HEK293T (cell line): ENCODE results near the gene PID1.

Experiments
- CTCF ChIA-PET: fragments of 350-600 bp; formaldehyde crosslinking; extraction: SDS; loops from one replicate; lab custom pipeline; 2021; ENCODE audit warnings: antibody characterized with exemption, inconsistent platforms; lab: Yijun Ruan, JAX
- POLR2A ChIA-PET: fragments of 350-600 bp; formaldehyde crosslinking; extraction: SDS; loops from one replicate; lab custom pipeline; 2020; ENCODE audit warnings: antibody characterized with exemption, inconsistent platforms; lab: Yijun Ruan, JAX
- DNase-seq: peaks from one replicate; pipeline ENCODE4 v3.0.0; 2012; ENCODE audit warnings: mixed read lengths; ENCODE audit errors: extremely low spot score
- ARNT ChIP-seq: fragments of 450-650 bp; IDR thresholded peaks from 2 replicates; pipeline ENCODE4 v1.6.1; 2017; ENCODE audit warnings: mild to moderate bottlenecking
- BHLHE40 ChIP-seq: fragments of 450-650 bp; IDR thresholded peaks from 2 replicates; pipeline ENCODE4 v1.6.1; 2016; ENCODE audit warnings: mild to moderate bottlenecking, moderate library complexity, borderline replicate concordance
- CTBP1 ChIP-seq: fragments of 450-650 bp; IDR thresholded peaks from 2 replicates; pipeline ENCODE4 v1.6.1; 2016; ENCODE audit warnings: borderline replicate concordance
- ELF4 ChIP-seq: fragments of 450-650 bp; IDR thresholded peaks from 2 replicates; pipeline ENCODE4 v1.6.1; 2017; ENCODE audit warnings: antibody characterized with exemption
- FOXA1 ChIP-seq: fragments of 450-650 bp; IDR thresholded peaks from 2 replicates; pipeline ENCODE4 v1.6.1; 2016; ENCODE audit warnings: mild to moderate bottlenecking
- FOXK2 ChIP-seq: fragments of 450-650 bp; IDR thresholded peaks from 2 replicates; pipeline ENCODE4 v1.6.1; 2016; ENCODE audit warnings: mild to moderate bottlenecking
- FOXM1 ChIP-seq: fragments of 450-650 bp; IDR thresholded peaks from 2 replicates; pipeline ENCODE4 v1.6.1; 2017; ENCODE audit warnings: mild to moderate bottlenecking, borderline replicate concordance
- HDGF ChIP-seq: fragments of 450-650 bp; IDR thresholded peaks from 2 replicates; pipeline ENCODE4 v1.6.1; 2017; ENCODE audit warnings: antibody characterized with exemption, borderline replicate concordance
- L3MBTL2 ChIP-seq: fragments of 450-650 bp; conservative IDR thresholded peaks from 2 replicates; pipeline ENCODE4 v1.6.1; 2016; ENCODE audit warnings: mild to moderate bottlenecking
- LEF1 ChIP-seq: fragments of 450-650 bp; IDR thresholded peaks from 2 replicates; pipeline ENCODE4 v1.6.1; 2017; ENCODE audit warnings: mild to moderate bottlenecking, borderline replicate concordance
- NFRKB ChIP-seq: fragments of 450-650 bp; IDR thresholded peaks from 2 replicates; pipeline ENCODE4 v1.6.1; 2016; ENCODE audit warnings: mild to moderate bottlenecking, moderate library complexity
- PKNOX1 ChIP-seq: fragments of 450-650 bp; IDR thresholded peaks from 2 replicates; pipeline ENCODE4 v1.6.1; 2016
- SP1 ChIP-seq: fragments of 450-650 bp; IDR thresholded peaks from 2 replicates; pipeline ENCODE4 v1.6.1; 2017
- SUZ12 ChIP-seq: fragments of 450-650 bp; IDR thresholded peaks from 2 replicates; pipeline ENCODE4 v1.6.1; 2016; ENCODE audit warnings: mild to moderate bottlenecking
- TARDBP ChIP-seq: fragments of 450-650 bp; IDR thresholded peaks from 2 replicates; pipeline ENCODE4 v1.6.1; 2016
- ZNF384 ChIP-seq: fragments of 450-650 bp; IDR thresholded peaks from 2 replicates; pipeline ENCODE4 v1.6.1; 2016

Gene PID1

DNA sequence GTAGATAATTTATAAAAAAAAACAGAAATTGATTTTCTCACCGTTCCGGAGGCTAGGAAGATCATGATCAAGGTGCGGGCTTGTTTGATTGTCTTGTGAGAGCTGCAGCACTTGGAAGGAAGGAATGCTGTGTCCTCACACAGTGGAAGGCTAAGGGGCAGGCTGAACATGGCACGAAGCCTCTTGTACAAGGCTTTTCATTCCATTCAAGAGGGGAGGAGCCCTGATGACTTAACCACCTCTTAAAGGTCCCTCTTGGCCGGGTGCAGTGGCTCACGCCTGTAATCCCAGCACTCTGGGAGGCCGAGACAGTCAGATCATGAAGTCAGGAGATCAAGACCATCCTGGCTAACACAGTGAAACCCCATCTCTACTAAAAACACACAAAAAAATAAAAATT is 39.2 kb downstream of the PID1 start:
- ChIA-PET CTCF (no interaction called here), POLR2A (no interaction called here)
- no peak for TF ChIP-seq ZNF384
- TF ChIP-seq LEF1: no peak
- TF ChIP-seq FOXA1: no peak
- TF ChIP-seq CTBP1: no peak
- no peak for TF ChIP-seq FOXM1
- no peak for TF ChIP-seq L3MBTL2
- TF ChIP-seq NFRKB: no peak
- TF ChIP-seq ARNT: no peak
- TF ChIP-seq TARDBP: no peak
- no peak for TF ChIP-seq SUZ12
- TF ChIP-seq FOXK2: no peak
- no peak for TF ChIP-seq PKNOX1
- TF ChIP-seq HDGF: no peak
- no peak for DNase-seq

DNA sequence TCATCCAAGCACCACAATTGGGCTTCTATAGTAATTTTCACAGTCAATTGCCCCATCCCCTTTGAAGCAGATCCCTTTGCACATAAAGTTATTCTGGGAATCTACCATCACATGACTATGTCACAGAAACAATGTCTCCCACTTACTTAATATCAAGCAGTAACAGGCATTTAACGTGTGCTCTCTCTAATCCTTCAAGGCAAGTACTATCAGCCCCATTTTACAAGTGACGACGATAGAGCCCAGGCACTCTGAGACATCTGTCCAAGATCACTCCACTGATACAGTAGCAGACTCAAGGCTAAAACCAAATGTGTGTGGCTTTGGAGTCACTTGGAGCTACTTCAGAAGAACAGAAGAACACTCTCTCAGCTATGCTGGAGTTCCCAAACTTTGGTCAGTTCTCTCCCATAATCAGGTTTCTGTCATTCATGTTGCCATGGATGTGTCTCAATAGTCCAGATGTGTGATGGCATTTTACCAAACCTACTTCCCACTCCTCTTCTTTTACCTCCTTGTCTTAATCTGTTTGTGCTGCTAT is 39.7 kb downstream of the PID1 start:
- TF ChIP-seq SUZ12: no peak
- TF ChIP-seq ZNF384: no peak
- TF ChIP-seq SP1: no peak
- TF ChIP-seq FOXA1: no peak
- CTCF ChIA-PET: no interaction called here
- DNase-seq: no peak
- POLR2A ChIA-PET: no interaction called here

DNA sequence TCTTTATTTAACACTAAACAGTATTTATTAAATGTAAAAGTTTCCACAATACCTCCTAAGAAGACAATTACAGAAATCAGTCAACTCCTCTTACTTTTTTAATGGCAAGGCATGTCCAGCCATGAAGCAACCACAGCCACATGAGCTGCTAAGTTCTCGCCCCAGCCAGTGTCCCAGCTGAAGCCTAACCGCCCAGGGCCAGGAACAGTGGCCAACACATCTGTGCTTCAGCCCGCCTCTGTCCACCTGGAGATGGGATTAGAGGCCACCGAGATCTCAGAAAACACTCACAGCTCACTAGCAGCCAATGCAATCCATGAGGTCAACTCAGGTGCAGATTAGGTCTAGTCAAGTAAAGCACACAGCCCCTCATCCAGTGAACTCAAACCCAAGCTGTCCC is 40.2 kb downstream of the PID1 start:
- no peak for TF ChIP-seq PKNOX1
- no peak for TF ChIP-seq FOXK2
- TF ChIP-seq LEF1: no peak
- TF ChIP-seq SP1: no peak
- TF ChIP-seq ELF4: no peak
- no peak for TF ChIP-seq FOXA1
- no peak for TF ChIP-seq FOXM1
- TF ChIP-seq CTBP1: no peak
- TF ChIP-seq SUZ12: no peak
- no peak for TF ChIP-seq NFRKB
- POLR2A ChIA-PET: no interaction called here
- CTCF ChIA-PET: no interaction called here
- no peak for DNase-seq

- CTCF ChIA-PET: no interaction called here
- POLR2A ChIA-PET: no interaction called here
- no peak for DNase-seq
- no peak for TF ChIP-seq TARDBP
- TF ChIP-seq FOXA1: no peak
- TF ChIP-seq CTBP1: no peak
- TF ChIP-seq ELF4: no peak
- no peak for TF ChIP-seq ZNF384
- TF ChIP-seq BHLHE40: no peak
- no peak for TF ChIP-seq PKNOX1
- TF ChIP-seq LEF1: no peak
- TF ChIP-seq HDGF: no peak
- TF ChIP-seq ARNT: no peak
- no peak for TF ChIP-seq FOXK2
- no peak for TF ChIP-seq NFRKB
- no peak for TF ChIP-seq FOXM1
Measured at GRCh38 chr2:229230256-229230655, 40.8 kb downstream of the PID1 start.

DNA sequence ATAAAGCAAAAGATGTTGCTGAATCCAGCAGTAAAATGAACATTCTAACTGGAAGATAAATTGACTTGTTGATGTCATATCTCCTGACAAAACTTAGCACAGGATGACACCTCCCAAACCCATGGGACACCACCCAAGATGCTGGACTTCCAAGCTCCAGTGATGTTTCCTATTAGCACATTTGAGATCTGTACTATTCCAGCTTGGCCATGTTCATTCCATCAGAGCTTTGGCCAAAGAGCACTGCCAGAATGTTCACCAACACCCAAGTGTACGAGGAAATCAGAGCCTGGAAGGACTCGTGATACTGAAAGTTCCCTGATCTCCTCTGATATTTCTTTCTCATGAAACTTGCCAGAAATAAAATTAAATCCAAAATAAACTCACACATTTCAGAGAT is 44.7 kb downstream of the PID1 start:
- POLR2A ChIA-PET: no interaction called here
- CTCF ChIA-PET: no interaction called here
- no peak for DNase-seq
- no peak for TF ChIP-seq FOXM1
- no peak for TF ChIP-seq ZNF384
- TF ChIP-seq CTBP1: no peak
- no peak for TF ChIP-seq LEF1
- no peak for TF ChIP-seq HDGF
- TF ChIP-seq PKNOX1: no peak
- no peak for TF ChIP-seq ELF4
- no peak for TF ChIP-seq SP1
- no peak for TF ChIP-seq FOXK2
- no peak for TF ChIP-seq BHLHE40

DNA sequence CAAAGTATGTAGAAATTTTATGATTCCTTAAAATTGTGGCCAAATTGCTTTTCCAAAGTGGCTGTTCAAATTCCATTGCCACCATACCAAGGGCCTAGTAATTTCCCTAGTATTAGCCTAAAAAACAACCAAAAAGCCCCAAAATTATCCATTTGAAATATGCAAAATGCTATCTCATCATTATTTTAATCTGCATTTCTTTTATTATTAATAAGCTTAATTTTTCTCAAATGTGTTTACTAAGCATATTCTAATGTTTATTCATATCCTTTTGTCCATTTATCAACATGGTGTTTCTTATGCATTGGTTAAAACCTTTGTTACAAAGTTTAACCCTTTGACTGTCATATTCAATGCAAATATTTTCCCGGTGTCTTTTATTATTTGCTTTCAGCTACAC is 48.0 kb downstream of the PID1 start:
- ChIA-PET POLR2A (no interaction called here), CTCF (no interaction called here)
- TF ChIP-seq SP1 (no peak), NFRKB (no peak), PKNOX1 (no peak), ELF4 (no peak), L3MBTL2 (no peak)
- no peak for DNase-seq
